Mesothelial cell of epicardium (in vitro differentiated cells): Measurements from ENCODE around the gene FBXL15. TPM values are rescaled to one million over a fixed set of nuclear protein-coding genes. Genes with fewer than 3 reads are reported as not detected.

Experiments
- DNase-seq, 2 experiments: peaks; one replicate each; pipeline ENCODE4 v3.0.0; 2021; ENCODE audit warnings: low spot score in 2 of 2; ENCODE audit not compliant: unreplicated experiment in 2 of 2
- H3K27ac Mint-ChIP-seq: 2 replicates; pipeline ENCODE4 v1.8.0; 2021; ENCODE audit warnings: mixed read lengths
- H3K27me3 Mint-ChIP-seq: 2 replicates; pipeline ENCODE4 v1.8.0; 2021; ENCODE audit warnings: low read depth, mixed read lengths
- H3K36me3 Mint-ChIP-seq: 2 replicates; pipeline ENCODE4 v1.8.0; 2021; ENCODE audit warnings: mixed read lengths
- H3K4me1 Mint-ChIP-seq: 2 replicates; pipeline ENCODE4 v1.8.0; 2021; ENCODE audit warnings: mixed read lengths
- H3K4me3 Mint-ChIP-seq: 2 replicates; pipeline ENCODE4 v1.8.0; 2021; ENCODE audit warnings: mild to moderate bottlenecking, moderate library complexity, mixed read lengths
- H3K9me3 Mint-ChIP-seq: 2 replicates; pipeline ENCODE4 v1.8.0; 2021; ENCODE audit warnings: mixed read lengths
- total RNA-seq: library from RNA; stranded (reverse); gene quantifications from 3 replicates; pipeline ENCODE4 v1.2.1, GENCODE V29; 2021
- TF ChIP-seq, protein P1 (sequence below): fragments of 200-600 bp; sonication (generic); IDR thresholded peaks from one replicate; pipeline ENCODE4 v1.5.0; 2021; ENCODE audit warnings: antibody characterized with exemption; ENCODE audit not compliant: unreplicated experiment

The FBXL15 gene
- total RNA-seq, 1 donor from 2014 or later = 11.7 TPM

DNA sequence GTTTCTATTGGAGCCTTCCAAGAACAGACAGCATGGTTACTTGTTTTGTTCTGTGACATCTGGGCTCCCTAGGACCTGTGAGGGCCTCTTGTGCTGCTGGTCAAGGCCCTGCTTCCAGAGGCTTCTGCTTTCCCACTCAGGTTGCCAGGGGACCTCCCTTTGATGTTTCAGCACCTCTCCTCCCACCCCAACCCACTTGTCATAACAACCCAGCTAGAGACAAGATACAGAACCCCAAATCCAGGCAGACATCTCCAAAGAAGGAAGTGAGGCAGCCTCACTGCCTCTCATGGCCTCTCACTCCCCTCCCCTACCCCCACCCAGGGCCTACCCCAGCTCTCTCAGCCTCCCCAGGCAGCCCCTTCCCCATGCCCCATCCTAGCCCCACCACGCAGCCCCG, 13.8 kb upstream of the FBXL15 start:
- Mint-ChIP-seq H3K27ac (no peak overlapping the region), H3K4me1 (peaks cover 26% of the 10 kb centered on the region), H3K36me3 (no peaks in the 10 kb centered on the region), H3K27me3 (peaks cover 56% of the 10 kb centered on the region), H3K4me3 (no peak overlapping the region), H3K9me3 (no peaks in the 10 kb centered on the region)
- no peak for DNase-seq
- TF ChIP-seq, protein P1, sequence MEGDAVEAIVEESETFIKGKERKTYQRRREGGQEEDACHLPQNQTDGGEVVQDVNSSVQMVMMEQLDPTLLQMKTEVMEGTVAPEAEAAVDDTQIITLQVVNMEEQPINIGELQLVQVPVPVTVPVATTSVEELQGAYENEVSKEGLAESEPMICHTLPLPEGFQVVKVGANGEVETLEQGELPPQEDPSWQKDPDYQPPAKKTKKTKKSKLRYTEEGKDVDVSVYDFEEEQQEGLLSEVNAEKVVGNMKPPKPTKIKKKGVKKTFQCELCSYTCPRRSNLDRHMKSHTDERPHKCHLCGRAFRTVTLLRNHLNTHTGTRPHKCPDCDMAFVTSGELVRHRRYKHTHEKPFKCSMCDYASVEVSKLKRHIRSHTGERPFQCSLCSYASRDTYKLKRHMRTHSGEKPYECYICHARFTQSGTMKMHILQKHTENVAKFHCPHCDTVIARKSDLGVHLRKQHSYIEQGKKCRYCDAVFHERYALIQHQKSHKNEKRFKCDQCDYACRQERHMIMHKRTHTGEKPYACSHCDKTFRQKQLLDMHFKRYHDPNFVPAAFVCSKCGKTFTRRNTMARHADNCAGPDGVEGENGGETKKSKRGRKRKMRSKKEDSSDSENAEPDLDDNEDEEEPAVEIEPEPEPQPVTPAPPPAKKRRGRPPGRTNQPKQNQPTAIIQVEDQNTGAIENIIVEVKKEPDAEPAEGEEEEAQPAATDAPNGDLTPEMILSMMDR = no peak

DNA sequence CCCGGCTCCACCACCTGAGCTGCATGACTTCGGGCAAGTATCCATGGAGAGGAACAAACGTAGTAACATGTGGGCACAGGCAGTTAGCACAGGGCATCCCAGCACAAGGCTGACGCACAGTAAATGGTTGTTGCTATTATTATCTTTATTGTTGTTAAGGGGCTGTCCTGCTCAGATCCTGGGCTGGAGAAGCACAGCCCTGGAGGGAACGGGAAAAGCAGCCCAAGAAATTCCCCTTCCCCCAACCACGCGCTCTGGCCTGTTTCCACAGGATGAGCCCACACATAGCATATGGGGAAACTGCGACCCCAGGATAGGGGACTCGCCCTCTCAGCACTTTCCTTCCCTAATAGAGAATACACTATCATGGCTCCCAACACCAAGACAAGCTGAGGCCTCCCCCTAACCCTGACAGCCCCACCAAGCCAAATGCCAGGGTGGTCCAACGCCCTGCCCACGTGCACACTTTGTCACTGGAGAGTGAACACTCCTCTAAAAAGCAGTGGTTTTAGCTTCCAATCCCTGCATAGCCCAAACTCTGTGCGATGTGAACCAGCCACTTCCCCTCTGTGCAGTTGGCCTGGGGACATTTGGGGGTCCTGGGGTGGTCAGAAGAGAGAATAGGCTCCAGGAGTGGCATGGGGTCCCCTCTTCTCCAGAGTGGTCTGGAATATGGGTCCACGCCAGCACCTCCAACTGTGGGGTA, 13.1 kb upstream of the FBXL15 start:
- no peak overlapping the region for H3K27ac Mint-ChIP-seq
- no peak for DNase-seq
- H3K27me3 Mint-ChIP-seq = peaks cover 64% of the 10 kb centered on the region
- TF ChIP-seq, protein P1 = no peak
- no peaks in the 10 kb centered on the region for H3K36me3 Mint-ChIP-seq
- no peaks in the 10 kb centered on the region for H3K9me3 Mint-ChIP-seq
- H3K4me3 Mint-ChIP-seq = peak overlapping the region; percentile 60
- peaks cover 24% of the 10 kb centered on the region for H3K4me1 Mint-ChIP-seq

DNA sequence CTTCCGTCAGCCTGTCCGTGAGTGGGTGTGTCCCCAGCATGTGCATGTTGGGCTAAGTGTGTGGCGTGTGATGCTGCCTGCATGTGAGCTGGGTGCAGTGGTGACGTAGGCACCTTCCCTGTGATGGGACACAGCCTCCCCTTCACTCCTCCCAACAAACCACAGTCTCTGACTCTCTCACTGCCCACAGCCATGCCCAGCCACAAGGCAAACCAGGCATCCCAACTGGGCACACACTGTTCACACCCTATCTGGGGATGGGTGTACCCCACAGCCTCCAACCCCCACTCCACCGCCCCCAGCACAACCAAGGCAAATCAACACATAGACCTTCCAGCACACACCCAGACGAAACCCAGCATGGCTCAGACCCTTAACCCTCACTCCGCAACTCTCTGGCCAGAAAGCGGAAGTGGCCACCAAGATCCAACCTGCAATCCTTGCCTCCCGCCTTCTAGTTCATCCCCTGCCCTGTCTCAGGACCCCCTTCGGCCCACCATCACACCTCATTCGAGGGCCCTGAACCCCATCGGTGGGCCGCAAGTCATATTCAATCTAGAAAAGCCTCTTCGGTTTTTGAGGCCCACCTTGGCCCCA, 12.4 kb upstream of the FBXL15 start:
- DNase-seq = no peak
- peaks cover 70% of the 10 kb centered on the region for H3K27me3 Mint-ChIP-seq
- peak overlapping the region; percentile 66 for H3K27ac Mint-ChIP-seq

DNA sequence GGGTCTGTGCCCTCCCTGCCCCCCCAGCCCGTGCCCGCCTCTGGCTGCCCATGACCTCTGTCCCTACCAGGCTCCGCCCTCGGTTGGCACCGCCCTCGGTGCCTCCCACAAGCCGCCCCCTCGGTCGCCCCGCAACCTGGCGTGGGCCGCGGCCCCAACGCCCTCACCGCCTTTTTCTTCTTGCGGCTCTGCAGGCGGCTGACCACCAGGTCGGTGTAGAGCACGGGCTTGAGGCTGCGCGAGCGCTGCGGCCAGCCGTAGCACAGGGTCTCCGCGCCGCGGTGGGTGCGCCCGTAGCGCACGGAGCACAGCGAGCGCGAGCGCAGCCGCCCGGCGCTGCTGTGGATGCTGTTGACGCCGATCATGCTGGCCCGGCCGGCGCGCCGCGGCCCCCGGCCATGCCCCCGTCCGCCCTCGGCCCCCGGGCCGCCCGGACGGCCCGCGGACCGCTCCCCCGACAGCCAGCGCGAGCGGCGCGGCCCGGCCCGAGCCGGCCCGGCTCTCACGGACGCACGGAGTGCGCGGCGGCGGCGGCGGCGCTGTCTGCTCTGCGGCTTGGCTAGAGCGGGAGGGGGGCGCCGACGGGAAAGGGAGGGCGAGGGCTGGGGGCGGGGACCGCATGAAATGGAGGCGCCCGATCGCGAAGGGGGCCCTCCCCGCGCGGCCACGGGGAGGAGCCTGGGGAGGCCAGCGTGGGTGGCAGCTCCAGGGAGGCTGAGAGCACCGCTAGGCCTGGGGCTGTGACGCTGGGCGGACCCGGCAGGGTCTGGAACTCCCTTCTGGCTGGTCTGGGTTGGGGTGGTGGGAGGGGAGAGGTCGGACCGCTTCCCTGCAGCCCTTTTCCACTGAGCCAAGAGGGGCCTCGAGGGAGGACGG, 11.7 kb upstream of the FBXL15 start:
- Mint-ChIP-seq H3K9me3 (no peaks in the 10 kb centered on the region), H3K4me3 (peak overlapping the region; percentile 61), H3K4me1 (peaks cover 24% of the 10 kb centered on the region), H3K27ac (peak overlapping the region; percentile 26), H3K36me3 (no peaks in the 10 kb centered on the region), H3K27me3 (peaks cover 78% of the 10 kb centered on the region)
- TF ChIP-seq, protein P1 = no peak
- peak; percentile 57 to 74 for DNase-seq

More for the DNA sequence above, 12.4 kb upstream of the FBXL15 start:
- peak overlapping the region; percentile 60 for H3K4me3 Mint-ChIP-seq
- TF ChIP-seq, protein P1 = no peak
- H3K4me1 Mint-ChIP-seq = peaks cover 24% of the 10 kb centered on the region
- no peaks in the 10 kb centered on the region for H3K9me3 Mint-ChIP-seq
- H3K36me3 Mint-ChIP-seq = no peaks in the 10 kb centered on the region

DNA sequence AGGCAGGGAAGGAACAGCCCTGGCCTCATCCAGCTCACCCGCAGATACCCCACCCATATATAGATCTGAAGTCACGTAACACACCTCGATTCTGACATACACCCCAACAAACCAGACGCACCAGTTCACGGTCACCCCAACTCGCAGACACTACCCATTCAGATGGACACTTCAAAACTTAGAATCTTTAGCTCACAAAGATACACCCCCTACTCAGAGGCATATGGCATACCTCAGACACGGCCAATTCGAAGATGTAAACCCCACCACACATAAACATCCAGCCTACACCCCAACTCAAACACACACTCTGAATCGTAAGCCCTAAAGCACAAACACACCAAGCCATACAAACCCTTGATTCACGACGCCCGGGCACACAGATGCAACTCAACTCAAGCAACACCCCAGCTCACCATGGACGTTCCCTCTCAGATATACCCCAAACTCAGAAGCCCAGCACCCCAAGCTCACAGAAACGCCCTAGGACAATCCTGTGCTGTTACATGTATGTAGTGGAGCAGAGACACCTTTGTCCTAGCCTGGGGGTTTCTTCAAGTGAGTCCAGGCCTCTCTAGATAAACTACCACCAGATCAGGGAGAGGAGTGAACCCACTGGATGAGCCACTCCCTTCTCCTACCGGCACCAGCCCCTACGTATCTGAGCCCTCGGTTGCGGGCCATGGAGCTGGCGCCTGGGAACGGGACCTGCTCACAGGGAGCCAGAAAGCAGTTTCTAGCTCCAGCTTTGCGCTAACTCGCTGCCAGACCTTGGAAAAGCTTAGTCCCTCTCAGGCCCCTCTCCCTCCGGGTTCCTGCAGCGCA, 10.8 kb upstream of the FBXL15 start:
- Mint-ChIP-seq H3K4me3 (peak overlapping the region; percentile 61), H3K27me3 (peaks cover 86% of the 10 kb centered on the region), H3K4me1 (peaks cover 24% of the 10 kb centered on the region), H3K27ac (peak overlapping the region; percentile 26), H3K36me3 (no peaks in the 10 kb centered on the region), H3K9me3 (no peaks in the 10 kb centered on the region)
- DNase-seq = no peak
- TF ChIP-seq, protein P1 = no peak
